Trophoblast cell (in vitro differentiated cells and primary cell): Measurements from ENCODE around the gene PCLO.
A peak's percentile ranks its signal among the peaks of the same experiment; 100 is the strongest.

ENCODE experiments used
- DNase-seq, 2 donors: peaks; one replicate each; pipeline ENCODE4 v3.0.0-alpha.2; 2016
- H2AFZ ChIP-seq: 2 replicates; pipeline ENCODE4 v1.6.1; 2013; ENCODE audit warnings: low read length, moderate library complexity, mild to moderate bottlenecking; ENCODE audit not compliant: insufficient read depth, poor library complexity
- H2AK5ac ChIP-seq: 2 replicates; pipeline ENCODE4 v1.6.1; 2013; ENCODE audit warnings: mild to moderate bottlenecking, low read length
- H2BK120ac ChIP-seq: 2 replicates; pipeline ENCODE4 v1.6.1; 2013; ENCODE audit warnings: low read length, mild to moderate bottlenecking, moderate library complexity; ENCODE audit not compliant: insufficient read depth, poor library complexity
- H2BK12ac ChIP-seq: 2 replicates; pipeline ENCODE4 v1.6.1; 2013; ENCODE audit warnings: mild to moderate bottlenecking, low read length, moderate library complexity
- H2BK5ac ChIP-seq: 2 replicates; pipeline ENCODE4 v1.6.1; 2013; ENCODE audit warnings: low read length, low read depth, moderate library complexity, mild to moderate bottlenecking; ENCODE audit not compliant: poor library complexity
- H3K14ac ChIP-seq: 2 replicates; pipeline ENCODE4 v1.6.1; 2013; ENCODE audit warnings: mild to moderate bottlenecking, low read length
- H3K18ac ChIP-seq: 2 replicates; pipeline ENCODE4 v1.6.1; 2013; ENCODE audit warnings: mild to moderate bottlenecking, low read length
- H3K23ac ChIP-seq: 2 replicates; pipeline ENCODE4 v1.6.1; 2013; ENCODE audit warnings: low read length
- H3K27ac ChIP-seq: 2 replicates; pipeline ENCODE4 v1.5.1; 2013; ENCODE audit warnings: low read depth, mild to moderate bottlenecking, inconsistent platforms, low read length, moderate library complexity
- H3K27me3 ChIP-seq: 2 replicates; pipeline ENCODE4 v1.6.1; 2013; ENCODE audit warnings: inconsistent platforms, mild to moderate bottlenecking, low read length, moderate library complexity; ENCODE audit not compliant: insufficient read depth
- H3K36me3 ChIP-seq, 2 experiments: 1 replicate in 1 of 2; 2 replicates in 1 of 2; pipeline ENCODE4 v1.6.1; 2013; ENCODE audit warnings: low read length in 2 of 2, mild to moderate bottlenecking in 2 of 2, moderate library complexity in 1 of 2; ENCODE audit not compliant: insufficient read depth in 2 of 2, control insufficient read depth in 1 of 2
- H3K4ac ChIP-seq: 2 replicates; pipeline ENCODE4 v1.6.1; 2013; ENCODE audit warnings: low read depth, mild to moderate bottlenecking, low read length, moderate library complexity
- H3K4me1 ChIP-seq, 2 experiments: 1 replicate in 1 of 2; 2 replicates in 1 of 2; pipeline ENCODE4 v1.6.1; 2013; ENCODE audit warnings: low read length in 2 of 2, mild to moderate bottlenecking in 2 of 2, moderate library complexity in 1 of 2; ENCODE audit not compliant: insufficient read depth in 2 of 2, control insufficient read depth in 1 of 2
- H3K4me2 ChIP-seq: 2 replicates; pipeline ENCODE4 v1.6.1; 2013; ENCODE audit warnings: inconsistent platforms, mild to moderate bottlenecking, low read length, moderate library complexity
- H3K4me3 ChIP-seq: 2 replicates; pipeline ENCODE4 v1.5.1; 2013; ENCODE audit warnings: mild to moderate bottlenecking, low read depth, low read length, inconsistent platforms
- H3K79me1 ChIP-seq: one replicate; pipeline ENCODE4 v1.6.1; 2013; ENCODE audit warnings: low read length
- H3K79me2 ChIP-seq: 2 replicates; pipeline ENCODE4 v1.6.1; 2013; ENCODE audit warnings: low read length, mild to moderate bottlenecking; ENCODE audit not compliant: control insufficient read depth, insufficient read depth, poor library complexity
- H3K9ac ChIP-seq: 2 replicates; pipeline ENCODE4 v1.6.1; 2013; ENCODE audit warnings: mild to moderate bottlenecking, low read length
- H3K9me3 ChIP-seq: 2 replicates; pipeline ENCODE4 v1.6.1; 2013; ENCODE audit warnings: low read depth, mild to moderate bottlenecking, control low read depth, inconsistent platforms, low read length; ENCODE audit not compliant: insufficient read depth
- H4K12ac ChIP-seq: 2 replicates; pipeline ENCODE4 v1.6.1; 2013; ENCODE audit warnings: low read depth, mild to moderate bottlenecking, low read length, moderate library complexity
- H4K8ac ChIP-seq: 2 replicates; pipeline ENCODE4 v1.6.1; 2013; ENCODE audit warnings: low read depth, mild to moderate bottlenecking, low read length, moderate library complexity
- H4K91ac ChIP-seq: one replicate; pipeline ENCODE4 v1.6.1; 2013; ENCODE audit warnings: low read depth, mild to moderate bottlenecking, low read length, moderate library complexity
- WGBS: extraction: QIAGEN DNeasy Blood & Tissue Kit; methylation state at CpG from one replicate; pipeline ENCODE4 v1.1.7; 2013; ENCODE audit warnings: missing lambda C conversion rate; ENCODE audit not compliant: insufficient read length, insufficient coverage; ENCODE audit errors: extremely low coverage; 5-methylcytosine and 5-hydroxymethylcytosine counted together

PCLO gene

GRCh38 chr7:83178066-83178465, 15.4 kb upstream of the PCLO start:
- H3K79me1 ChIP-seq = no peaks in the 10 kb centered on the region
- H3K27me3 ChIP-seq = no peaks in the 10 kb centered on the region
- no peak overlapping the region for H3K4me2 ChIP-seq
- H2BK120ac ChIP-seq = no peak overlapping the region
- no peak overlapping the region for H3K27ac ChIP-seq
- no peak overlapping the region for H3K18ac ChIP-seq
- no peak overlapping the region for H3K14ac ChIP-seq
- no peak overlapping the region for H3K23ac ChIP-seq
- WGBS = no CpG with 5 or more reads among the region's 4 CpGs
- H3K9ac ChIP-seq = no peak overlapping the region
- no peak overlapping the region for H4K8ac ChIP-seq
- no peak overlapping the region for H2AFZ ChIP-seq
- no peak overlapping the region for H2BK5ac ChIP-seq
- no peaks in the 10 kb centered on the region for H3K79me2 ChIP-seq
- no peak for DNase-seq
- H2BK12ac ChIP-seq = no peak overlapping the region
- H3K36me3 ChIP-seq = peaks cover 2% of the 10 kb centered on the region in 2 experiments
- no peak overlapping the region for H3K4ac ChIP-seq
- no peak overlapping the region for H4K91ac ChIP-seq
- no peaks in the 10 kb centered on the region for H3K4me1 ChIP-seq
- H3K4me3 ChIP-seq = no peak overlapping the region
- peaks cover 4% of the 10 kb centered on the region for H3K9me3 ChIP-seq
- no peak overlapping the region for H2AK5ac ChIP-seq
- no peak overlapping the region for H4K12ac ChIP-seq

GRCh38 chr7:83173664-83174063, 11.0 kb upstream of the PCLO start:
- Histone ChIP-seq H2BK5ac (no peak overlapping the region), H3K79me1 (no peaks in the 10 kb centered on the region), H2AFZ (no peak overlapping the region), H3K36me3 (no peaks in the 10 kb centered on the region), H2BK12ac (no peak overlapping the region), H2BK120ac (no peak overlapping the region), H3K14ac (no peak overlapping the region), H3K23ac (no peak overlapping the region), H3K27me3 (no peaks in the 10 kb centered on the region), H4K12ac (no peak overlapping the region), H3K4me3 (no peak overlapping the region), H3K27ac (no peak overlapping the region), H4K91ac (no peak overlapping the region), H3K4me2 (no peak overlapping the region), H3K4me1 (no peaks in the 10 kb centered on the region), H3K9ac (no peak overlapping the region), H3K18ac (no peak overlapping the region), H3K4ac (no peak overlapping the region), H4K8ac (no peak overlapping the region), H3K79me2 (no peaks in the 10 kb centered on the region), H3K9me3 (no peaks in the 10 kb centered on the region), H2AK5ac (no peak overlapping the region)
- peak in 1 of 2 donors; percentile 45 for DNase-seq

- no CpG with 5 or more reads among the region's 1 CpG for WGBS
- no peak overlapping the region for H4K12ac ChIP-seq
- peaks cover 0 to 2% of the 10 kb centered on the region in 2 experiments for H3K4me1 ChIP-seq
- no peaks in the 10 kb centered on the region for H3K79me2 ChIP-seq
- H3K14ac ChIP-seq = no peak overlapping the region
- no peak overlapping the region for H2AK5ac ChIP-seq
- H3K4ac ChIP-seq = no peak overlapping the region
- no peak overlapping the region for H3K4me2 ChIP-seq
- H4K8ac ChIP-seq = no peak overlapping the region
- no peak for DNase-seq
- H3K9me3 ChIP-seq = no peaks in the 10 kb centered on the region
- H3K4me3 ChIP-seq = no peak overlapping the region
- no peak overlapping the region for H2BK5ac ChIP-seq
- H3K36me3 ChIP-seq = no peaks in the 10 kb centered on the region
- H2AFZ ChIP-seq = no peak overlapping the region
- H2BK120ac ChIP-seq = no peak overlapping the region
- H3K79me1 ChIP-seq = no peaks in the 10 kb centered on the region
- no peak overlapping the region for H3K9ac ChIP-seq
- H3K27ac ChIP-seq = no peak overlapping the region
- no peak overlapping the region for H3K23ac ChIP-seq
- H2BK12ac ChIP-seq = no peak overlapping the region
- no peak overlapping the region for H3K18ac ChIP-seq
- H4K91ac ChIP-seq = no peak overlapping the region
- H3K27me3 ChIP-seq = no peaks in the 10 kb centered on the region
Observed at GRCh38 chr7:83166781-83167180, 4.1 kb upstream of the PCLO start.

GRCh38 chr7:83161899-83162401, 734 bp downstream of the PCLO start:
- H4K8ac ChIP-seq = no peak overlapping the region
- WGBS = no CpG with 5 or more reads among the region's 17 CpGs
- H3K4me1 ChIP-seq = peaks cover 0 to 2% of the 10 kb centered on the region in 2 experiments
- no peak overlapping the region for H3K18ac ChIP-seq
- H3K4me3 ChIP-seq = peak overlapping the region; percentile 84
- no peak overlapping the region for H3K27ac ChIP-seq
- no peaks in the 10 kb centered on the region for H3K79me2 ChIP-seq
- no peak overlapping the region for H4K91ac ChIP-seq
- H3K9ac ChIP-seq = peak overlapping the region; percentile 82
- H2AFZ ChIP-seq = peak overlapping the region; percentile 85
- no peaks in the 10 kb centered on the region for H3K9me3 ChIP-seq
- H4K12ac ChIP-seq = no peak overlapping the region
- H2BK120ac ChIP-seq = no peak overlapping the region
- H3K36me3 ChIP-seq = no peaks in the 10 kb centered on the region
- no peak overlapping the region for H3K23ac ChIP-seq
- no peak overlapping the region for H3K4ac ChIP-seq
- H2AK5ac ChIP-seq = no peak overlapping the region
- H3K27me3 ChIP-seq = no peaks in the 10 kb centered on the region
- no peak for DNase-seq
- H3K4me2 ChIP-seq = peak overlapping the region; percentile 84
- H2BK12ac ChIP-seq = no peak overlapping the region
- no peaks in the 10 kb centered on the region for H3K79me1 ChIP-seq
- no peak overlapping the region for H3K14ac ChIP-seq
- H2BK5ac ChIP-seq = no peak overlapping the region
